Ishikawa (cell line): ENCODE measurements around the gene NUDT4.

Experiments used
- CREB1 ChIP-seq: IDR thresholded peaks from 2 replicates; pipeline ENCODE4 v1.6.1; 2012; ENCODE audit warnings: low read depth
- RAD21 ChIP-seq: IDR thresholded peaks from 2 replicates; pipeline ENCODE4 v1.6.1; 2012; ENCODE audit warnings: low read depth
- TCF12 ChIP-seq: IDR thresholded peaks from 2 replicates; pipeline ENCODE4 v1.6.1; 2012; ENCODE audit warnings: low read depth
- TEAD4 ChIP-seq: IDR thresholded peaks from 2 replicates; pipeline ENCODE4 v1.6.1; 2012

DNA sequence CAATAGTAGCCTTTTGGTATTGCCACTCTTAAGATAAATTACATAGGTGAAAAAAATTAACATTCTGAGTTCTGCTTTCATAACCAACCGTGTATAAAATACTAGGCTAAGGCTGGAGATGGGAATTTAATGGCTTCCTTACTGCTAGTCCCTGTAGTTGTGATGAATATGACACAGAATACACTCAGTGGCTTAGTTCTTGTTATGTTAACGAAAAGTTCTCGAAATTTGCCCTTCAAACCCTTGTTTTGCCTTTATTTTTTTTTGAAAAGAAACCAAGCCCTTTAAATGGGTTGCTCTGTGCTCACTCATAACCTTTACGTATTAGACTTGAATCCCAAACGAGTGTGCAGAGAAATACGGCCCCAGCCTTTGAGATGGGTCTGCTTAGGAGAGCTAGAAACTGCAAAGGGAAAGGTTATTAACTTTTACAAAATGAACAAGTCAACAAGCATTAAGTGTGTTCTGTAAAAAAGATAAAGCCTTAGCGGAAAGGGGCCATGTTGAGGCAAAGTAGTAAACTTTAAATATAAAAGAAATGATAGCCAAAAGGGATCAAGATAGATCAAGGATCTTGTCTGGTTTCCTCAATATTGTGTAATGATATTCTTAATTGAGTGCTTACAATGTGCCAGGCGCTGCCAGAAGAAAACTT lies 1.7 kb downstream of the NUDT4 start:
- no peak for TF ChIP-seq CREB1
- TF ChIP-seq TCF12: no peak
- TF ChIP-seq TEAD4: no peak
- TF ChIP-seq RAD21: no peak
